IMR-90 (cell line): ENCODE results near the gene SSNA1. TPM values are rescaled to one million over a fixed set of nuclear protein-coding genes. Genes with fewer than 3 reads are reported as not detected.

ENCODE experiments used
- ATAC-seq: fragments of 200-7000 bp; cut with Tn5 transposase; 2 replicates; pipeline ENCODE4 v1.9.1; 2020; ENCODE audit warnings: low read depth, mild to moderate bottlenecking, moderate library complexity
- BruUV-seq: library from RNA; stranded (reverse); fragments of 400-500 nt; replicated peaks from 2 replicates; lab custom pipeline; 2021; lab: Mats Ljungman, UMichigan
- CTCF ChIA-PET: fragments of 300-600 bp; formaldehyde crosslinking; extraction: SDS; loops from one replicate; lab custom pipeline; 2021; ENCODE audit warnings: antibody characterized with exemption; lab: Yijun Ruan, JAX
- POLR2A ChIA-PET: fragments of 300-600 bp; sonication (Branson Sonifier 250); formaldehyde crosslinking; loops from one replicate; lab custom pipeline; 2022; ENCODE audit warnings: antibody characterized with exemption; ENCODE audit not compliant: unreplicated experiment; lab: Charles Lee
- DNase-seq: peaks from one replicate; pipeline ENCODE4 v3.0.0; 2013
- H2AFZ ChIP-seq: replicated peaks from 2 replicates; pipeline ENCODE3; 2013; ENCODE audit warnings: low read length, mild to moderate bottlenecking; ENCODE audit not compliant: poor library complexity
- H2AK5ac ChIP-seq: 2 replicates; pipeline ENCODE4 v1.6.1; 2013; ENCODE audit warnings: low read depth, low read length, inconsistent platforms
- H2AK9ac ChIP-seq: replicated peaks from 2 replicates; pipeline ENCODE3; 2013; ENCODE audit warnings: mild to moderate bottlenecking, low read depth, low read length, moderate library complexity; ENCODE audit not compliant: poor library complexity
- H2BK120ac ChIP-seq: 2 replicates; pipeline ENCODE4 v1.6.1; 2013; ENCODE audit warnings: low read depth, low read length, inconsistent platforms
- H2BK15ac ChIP-seq: 3 replicates; pipeline ENCODE4 v1.6.1; 2013; ENCODE audit warnings: low read depth, low read length, inconsistent platforms
- H2BK20ac ChIP-seq: 2 replicates; pipeline ENCODE4 v1.6.1; 2013; ENCODE audit warnings: low read depth, mild to moderate bottlenecking, inconsistent platforms, low read length, moderate library complexity
- H2BK5ac ChIP-seq: 2 replicates; pipeline ENCODE4 v1.6.1; 2013; ENCODE audit warnings: mild to moderate bottlenecking, low read depth, low read length, inconsistent platforms; ENCODE audit not compliant: poor library complexity, severe bottlenecking
- H3K14ac ChIP-seq: replicated peaks from 2 replicates; pipeline ENCODE4 v1.6.1; 2013; ENCODE audit warnings: low read depth, low read length, inconsistent platforms
- H3K18ac ChIP-seq: 2 replicates; pipeline ENCODE4 v1.6.1; 2013; ENCODE audit warnings: low read depth, low read length, control low read depth
- H3K23ac ChIP-seq: 2 replicates; pipeline ENCODE4 v1.6.1; 2013; ENCODE audit warnings: low read depth, low read length, inconsistent platforms
- H3K27ac ChIP-seq: 2 replicates; pipeline ENCODE4 v1.5.1; 2013; ENCODE audit warnings: mild to moderate bottlenecking, control low read depth, low read length; ENCODE audit not compliant: insufficient read depth
- H3K27me3 ChIP-seq: 2 replicates; pipeline ENCODE4 v1.6.1; 2013; ENCODE audit warnings: low read length; ENCODE audit not compliant: control insufficient read depth, insufficient read depth
- H3K36me3 ChIP-seq: 2 replicates; pipeline ENCODE4 v1.6.1; 2013; ENCODE audit warnings: low read length, mixed read lengths; ENCODE audit not compliant: control insufficient read depth, insufficient read depth
- H3K4ac ChIP-seq: 2 replicates; pipeline ENCODE4 v1.6.1; 2013; ENCODE audit warnings: low read depth, low read length, inconsistent platforms
- H3K4me1 ChIP-seq: 2 replicates; pipeline ENCODE4 v1.6.1; 2013; ENCODE audit warnings: low read length, mixed read lengths; ENCODE audit not compliant: control insufficient read depth, insufficient read depth
- H3K4me2 ChIP-seq: 2 replicates; pipeline ENCODE4 v1.6.1; 2013; ENCODE audit warnings: low read depth, mild to moderate bottlenecking, control low read depth, low read length, moderate library complexity
- H3K4me3 ChIP-seq: 2 replicates; pipeline ENCODE4 v1.5.1; 2013; ENCODE audit warnings: low read depth, mild to moderate bottlenecking, control low read depth, low read length, moderate library complexity; ENCODE audit not compliant: insufficient read depth
- H3K56ac ChIP-seq: 2 replicates; pipeline ENCODE4 v1.6.1; 2013; ENCODE audit warnings: low read length, inconsistent platforms; ENCODE audit not compliant: insufficient read depth; ENCODE audit errors: extremely low read depth
- H3K79me1 ChIP-seq, 2 experiments: 2 replicates each; pipeline ENCODE4 v1.6.1; 2013; ENCODE audit warnings: low read length in 2 of 2, inconsistent platforms in 1 of 2, low read depth in 1 of 2
- H3K9ac ChIP-seq: 2 replicates; pipeline ENCODE4 v1.6.1; 2013; ENCODE audit warnings: low read depth, low read length, control low read depth
- H3K9me1 ChIP-seq: 2 replicates; pipeline ENCODE4 v1.6.1; 2013; ENCODE audit warnings: low read length, inconsistent platforms; ENCODE audit not compliant: insufficient read depth
- H3K9me3 ChIP-seq: 2 replicates; pipeline ENCODE4 v1.6.1; 2013; ENCODE audit warnings: low read length; ENCODE audit not compliant: control insufficient read depth, insufficient read depth
- H4K20me1 ChIP-seq: 2 replicates; pipeline ENCODE4 v1.6.1; 2013; ENCODE audit warnings: low read length, inconsistent platforms; ENCODE audit not compliant: insufficient read depth
- H4K5ac ChIP-seq: 2 replicates; pipeline ENCODE4 v1.6.1; 2013; ENCODE audit warnings: mild to moderate bottlenecking, low read depth, low read length, control low read depth
- H4K8ac ChIP-seq, 2 experiments: 2 replicates each; pipeline ENCODE4 v1.6.1; 2013; ENCODE audit warnings: low read depth in 2 of 2, low read length in 2 of 2, control low read depth in 1 of 2, inconsistent platforms in 1 of 2
- H4K91ac ChIP-seq: 2 replicates; pipeline ENCODE4 v1.6.1; 2013; ENCODE audit warnings: low read depth, low read length, inconsistent platforms; ENCODE audit not compliant: insufficient read depth
- CHD1 ChIP-seq: IDR thresholded peaks from 2 replicates; pipeline ENCODE4 v1.6.1; 2012; ENCODE audit warnings: low read depth, low read length, improper control_type of control experiment
- CTCF ChIP-seq: conservative IDR thresholded peaks from 2 replicates; pipeline ENCODE4 v1.5.1; 2012; ENCODE audit warnings: mild to moderate bottlenecking, low read depth, low read length, improper control_type of control experiment
- FOS ChIP-seq: fragments of 150-350 bp; IDR thresholded peaks from 2 replicates; pipeline ENCODE4 v1.6.1; 2016; ENCODE audit warnings: low read depth, low read length
- POLR2A ChIP-seq: IDR thresholded peaks from 2 replicates; pipeline ENCODE4 v1.6.1; 2012; ENCODE audit warnings: mild to moderate bottlenecking, low read depth, low read length
- WGBS, 2 experiments: methylation state at CpG; one replicate each; pipeline versions ENCODE4 v1.1.5 to v1.1.7; 2013; ENCODE audit warnings: missing lambda C conversion rate in 2 of 2; ENCODE audit not compliant: insufficient read length in 1 of 2; ENCODE audit errors: extremely low coverage in 2 of 2; 5-methylcytosine and 5-hydroxymethylcytosine counted together
- dilution Hi-C: fragments of 300-500 bp; cut with HindIII; formaldehyde crosslinking; loops from one replicate; pipeline ENCODE4 v1.14.3; 2018; ENCODE audit warnings: low sequenced_read_pairs; ENCODE audit not compliant: unreplicated experiment
- in situ Hi-C: fragments of 300-500 bp; cut with MboI; formaldehyde crosslinking; loops from 3 replicates; pipeline ENCODE4 v1.14.3; 2019; ENCODE audit warnings: low sequenced_read_pairs, inconsistent platforms, mixed read lengths
- intact Hi-C: fragments of 100-400 bp; cut with micrococcal nuclease; formaldehyde crosslinking; loops from 2 replicates; pipeline ENCODE4 v1.10.0; 2022
- polyA plus RNA-seq, 3 experiments: library from polyadenylated mRNA; depleted of rRNA; stranded (reverse); fragments of >200 nt; gene quantifications; 2 replicates each; pipeline ENCODE4 v1.2.3, GENCODE V29; 2012; ENCODE audit warnings: low replicate concordance in 1 of 3
- total RNA-seq: library from RNA; depleted of rRNA; stranded (reverse); fragments of >200 nt; gene quantifications from 2 replicates; pipeline ENCODE4 v1.2.3, GENCODE V29; 2012

The SSNA1 gene
- total and polyA plus RNA-seq, 2 of the 4 experiments (the other 2 are of a cell fraction) = 55.7 to 86.7 TPM

- TF ChIP-seq CTCF (no peak), POLR2A (no peak), FOS (no peak)
Observed at GRCh38 chr9:137180491-137180890, 8.0 kb upstream of the SSNA1 start (continued).

- no peak overlapping the region for H2AK9ac ChIP-seq
- H2BK15ac ChIP-seq = no peak overlapping the region
- in situ Hi-C loops = no loop called here
- no TSS peak for BruUV-seq
- CTCF ChIA-PET = no interaction called here
- H4K5ac ChIP-seq = no peak overlapping the region
- no peak overlapping the region for H3K27ac ChIP-seq
- H3K9me3 ChIP-seq = no peaks in the 10 kb centered on the region
- dilution Hi-C loops = no loop called here
- intact Hi-C loops = no loop called here
- no peaks in the 10 kb centered on the region for H3K27me3 ChIP-seq
- H3K9me1 ChIP-seq = 0 out of 2 replicates have a peak, but pooled peaks cover 2% of the 10 kb centered on the region
- no peak overlapping the region for H4K91ac ChIP-seq
- H2BK120ac ChIP-seq = no peak overlapping the region
- H3K56ac ChIP-seq = no peak overlapping the region
- POLR2A ChIA-PET = no interaction called here
- H2BK20ac ChIP-seq = no peak overlapping the region
- peaks cover 0 to 12% of the 10 kb centered on the region in 2 experiments; a peak in 3 of 4 replicates for H3K79me1 ChIP-seq
- no peaks in the 10 kb centered on the region; the same call in none of the 2 replicates for H3K4me1 ChIP-seq
- no peak overlapping the region for H3K14ac ChIP-seq
- H4K20me1 ChIP-seq = peaks cover under 1% of the 10 kb centered on the region; the same call in 1 of the 2 replicates
- no peak overlapping the region for H4K8ac ChIP-seq
- no peak overlapping the region for H2AFZ ChIP-seq
- WGBS, 2 experiments = 85% methylated on average over 12 of the region's 22 CpGs; no CpG with 5 or more reads in 1 of the 2 experiments
- no peak overlapping the region for H3K4ac ChIP-seq
- no peak overlapping the region for H3K4me3 ChIP-seq
- H2AK5ac ChIP-seq = no peak overlapping the region
- peaks cover 76% of the 10 kb centered on the region for H3K36me3 ChIP-seq
- H3K9ac ChIP-seq = no peak overlapping the region
- no peak overlapping the region for H2BK5ac ChIP-seq
- ATAC-seq = no peak
- TF ChIP-seq CHD1 (no peak), POLR2A (no peak)
- no peak overlapping the region for H3K23ac ChIP-seq
- no peak overlapping the region for H3K18ac ChIP-seq
- H3K4me2 ChIP-seq = no peak overlapping the region
- no peak for DNase-seq
Observed at GRCh38 chr9:137181680-137182079, 6.8 kb upstream of the SSNA1 start.
